Fibroblast of lung (primary cell): ENCODE measurements around the gene HIVEP3. TPM values are rescaled to one million over a fixed set of nuclear protein-coding genes. Genes with fewer than 3 reads are reported as not detected.

Experiments
- DNase-seq, 2 donors: peaks; one replicate each; pipeline versions ENCODE4 v3.0.0 to v3.0.0-alpha.2; 2010; ENCODE audit warnings: low read depth in 2 of 2
- H2AFZ ChIP-seq: 2 replicates; pipeline ENCODE4 v1.5.1; 2012; ENCODE audit warnings: low read length, control low read depth, inconsistent platforms
- H3K27ac ChIP-seq: 2 replicates; pipeline ENCODE4 v1.5.1; 2011; ENCODE audit warnings: low read length, control low read depth; ENCODE audit not compliant: insufficient read depth
- H3K27me3 ChIP-seq: 2 replicates; pipeline ENCODE4 v1.5.1; 2011; ENCODE audit warnings: mild to moderate bottlenecking, low read length; ENCODE audit not compliant: control insufficient read depth, insufficient read depth
- H3K36me3 ChIP-seq: 2 replicates; pipeline ENCODE4 v1.5.1; 2011; ENCODE audit warnings: low read length; ENCODE audit not compliant: control insufficient read depth, insufficient read depth
- H3K4me1 ChIP-seq: 2 replicates; pipeline ENCODE4 v1.5.1; 2011; ENCODE audit warnings: low read length; ENCODE audit not compliant: control insufficient read depth, insufficient read depth; ENCODE audit errors: extremely low read depth
- H3K4me2 ChIP-seq: 2 replicates; pipeline ENCODE4 v1.5.1; 2011; ENCODE audit warnings: low read length, control low read depth; ENCODE audit not compliant: insufficient read depth; ENCODE audit errors: extremely low read depth
- H3K4me3 ChIP-seq, 4 experiments: fragments of 200-600 bp in 1 of 4; sonication (generic) in 1 of 4; replicated peaks in 1 of 4; 2 replicates each; pipeline ENCODE4 v1.5.1; 2011 to 2016; ENCODE audit warnings: low read length in 4 of 4, low read depth in 3 of 4, mild to moderate bottlenecking in 3 of 4, control low read depth in 2 of 4, inconsistent platforms in 1 of 4, mixed read lengths in 1 of 4; ENCODE audit not compliant: insufficient read depth in 1 of 4; ENCODE audit errors: control extremely low read depth in 1 of 4
- H3K79me2 ChIP-seq: 2 replicates; pipeline ENCODE4 v1.5.1; 2012; ENCODE audit warnings: mild to moderate bottlenecking, low read length, inconsistent platforms; ENCODE audit not compliant: control insufficient read depth, insufficient read depth
- H3K9ac ChIP-seq: 2 replicates; pipeline ENCODE4 v1.5.1; 2011; ENCODE audit warnings: mild to moderate bottlenecking, low read length, control low read depth; ENCODE audit not compliant: insufficient read depth
- H3K9me3 ChIP-seq: 2 replicates; pipeline ENCODE4 v1.5.1; 2012; ENCODE audit warnings: low read depth, low read length; ENCODE audit not compliant: control insufficient read depth, insufficient read depth
- H4K20me1 ChIP-seq: 2 replicates; pipeline ENCODE4 v1.5.1; 2011; ENCODE audit warnings: low read length; ENCODE audit not compliant: control insufficient read depth, insufficient read depth; ENCODE audit errors: extremely low read depth
- CTCF ChIP-seq, 2 donors: IDR thresholded peaks in 1 of 2; conservative IDR thresholded peaks in 1 of 2; 1 replicate in 1 of 2; 2 replicates in 1 of 2; pipeline ENCODE4 v1.5.1; 2011 to 2012; ENCODE audit warnings: low read length in 2 of 2, control low read depth in 1 of 2, inconsistent platforms in 1 of 2, low read depth in 1 of 2, mild to moderate bottlenecking in 1 of 2
- EZH2 ChIP-seq: IDR thresholded peaks from 2 replicates; pipeline ENCODE4 v1.5.1; 2012; ENCODE audit warnings: low read length, control low read depth, mild to moderate bottlenecking; ENCODE audit errors: missing control alignments
- polyA plus RNA-seq, 2 donors: library from polyadenylated mRNA; depleted of rRNA in 1 of 2; stranded (reverse) in 1 of 2; unstranded in 1 of 2; fragments of >200 nt; gene quantifications; 2 replicates each; pipeline ENCODE4 v1.2.1, GENCODE V29; 2011 to 2012; ENCODE audit warnings: missing spikeins in 1 of 2
- total RNA-seq: library from RNA; depleted of rRNA; stranded (reverse); fragments of >200 nt; gene quantifications from 2 replicates; pipeline ENCODE4 v1.2.1, GENCODE V29; 2014

The HIVEP3 gene
- total and polyA plus RNA-seq, 2 donors (not counting 1 experiment from before 2014, with no cell fraction given) = 0.83 to 3.2 TPM

DNA sequence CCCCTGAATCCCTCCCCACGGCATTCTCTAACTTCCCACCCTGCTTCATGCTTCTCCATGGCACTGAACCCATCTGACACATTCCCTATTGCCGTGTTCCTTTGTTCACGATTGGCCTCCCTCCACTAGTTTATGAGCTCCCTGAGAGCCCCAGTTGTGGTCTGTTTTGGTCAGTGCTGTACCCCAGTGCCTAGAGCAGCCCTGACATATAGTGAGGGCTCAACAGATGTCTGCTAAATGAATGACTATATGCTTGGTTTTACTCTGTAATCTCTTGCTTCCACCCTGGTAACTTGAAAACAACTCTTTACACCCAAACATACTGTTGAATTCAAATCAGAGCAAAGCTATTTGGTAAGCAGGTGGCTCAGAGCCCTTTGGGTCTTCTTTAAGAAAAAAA, 263.1 kb downstream of the HIVEP3 start:
- no peaks in the 10 kb centered on the region for H3K36me3 ChIP-seq
- no peak for DNase-seq
- no peak overlapping the region for H3K9ac ChIP-seq
- H3K27ac ChIP-seq = no peak overlapping the region
- H3K4me3 ChIP-seq = no peak overlapping the region
- H3K9me3 ChIP-seq = no peaks in the 10 kb centered on the region
- H2AFZ ChIP-seq = no peak overlapping the region
- H3K79me2 ChIP-seq = no peaks in the 10 kb centered on the region
- H3K4me2 ChIP-seq = no peak overlapping the region
- no peaks in the 10 kb centered on the region for H4K20me1 ChIP-seq
- no peaks in the 10 kb centered on the region for H3K4me1 ChIP-seq
- H3K27me3 ChIP-seq = no peaks in the 10 kb centered on the region
- TF ChIP-seq CTCF (conservative IDR thresholded peaks at IDR 0.05 in 1 of 2, IDR thresholded peaks at IDR 0.05 in 1 of 2; ENCODE audit: low read depth in 1 of 2, low read length in 2 of 2) = no peak
- no peak for TF ChIP-seq EZH2

DNA sequence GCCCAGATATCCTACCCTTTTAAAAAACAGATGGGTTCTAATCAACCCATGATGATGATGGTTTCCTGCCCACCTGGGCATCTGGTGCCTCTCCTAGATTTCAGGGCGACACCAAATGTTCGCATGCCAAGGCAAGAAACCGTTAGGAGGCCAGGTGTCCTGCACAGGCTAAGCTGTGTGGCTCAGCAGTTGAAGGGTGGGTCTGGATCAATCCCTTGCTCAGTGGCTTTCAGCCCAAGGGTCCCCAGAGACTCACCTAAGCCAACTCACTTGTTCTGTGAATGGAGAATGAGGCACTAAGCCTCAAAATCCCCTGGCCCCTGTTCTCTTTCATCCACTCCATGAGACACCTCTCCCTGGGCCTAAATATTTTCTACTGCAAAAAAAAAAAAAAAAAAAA, 265.1 kb downstream of the HIVEP3 start:
- H4K20me1 ChIP-seq = no peaks in the 10 kb centered on the region

More for the DNA sequence above, 265.1 kb downstream of the HIVEP3 start:
- no peak overlapping the region for H2AFZ ChIP-seq
- no peak overlapping the region for H3K4me3 ChIP-seq
- H3K79me2 ChIP-seq = no peaks in the 10 kb centered on the region
- no peaks in the 10 kb centered on the region for H3K27me3 ChIP-seq
- no peak overlapping the region for H3K4me2 ChIP-seq
- H3K4me1 ChIP-seq = peaks cover 2% of the 10 kb centered on the region
- H3K36me3 ChIP-seq = no peaks in the 10 kb centered on the region
- TF ChIP-seq CTCF (conservative IDR thresholded peaks at IDR 0.05 in 1 of 2, IDR thresholded peaks at IDR 0.05 in 1 of 2; ENCODE audit: low read depth in 1 of 2, low read length in 2 of 2) (no peak), EZH2 (no peak)
- H3K27ac ChIP-seq = no peak overlapping the region
- H3K9me3 ChIP-seq = no peaks in the 10 kb centered on the region
- no peak for DNase-seq
- no peak overlapping the region for H3K9ac ChIP-seq
